GM23338 (cell line): ENCODE results near the gene MAP2K5. TPM values are rescaled to one million over a fixed set of nuclear protein-coding genes. Genes with fewer than 3 reads are reported as not detected.

Experiments used
- ATAC-seq: fragments of 200-7000 bp; cut with Tn5 transposase; 3 replicates; pipeline ENCODE4 v1.9.1; 2020
- DNase-seq: peaks from one replicate; pipeline ENCODE4 v3.0.0-alpha.2; 2015; ENCODE audit warnings: low spot score
- H2AFZ ChIP-seq: fragments of 200-600 bp; sonication (generic); 2 replicates; pipeline ENCODE4 v1.8.0; 2016; ENCODE audit warnings: antibody characterized with exemption, mild to moderate bottlenecking, moderate library complexity
- H3F3A ChIP-seq: fragments of 200-600 bp; sonication (generic); replicated peaks from 2 replicates; pipeline ENCODE4 v1.8.0; 2017; ENCODE audit warnings: antibody characterized with exemption, mixed run types, low read depth
- H3K27ac ChIP-seq: fragments of 200-600 bp; sonication (generic); 2 replicates; pipeline ENCODE4 v1.6.1; 2016; ENCODE audit warnings: low read depth
- H3K27me3 ChIP-seq: fragments of 200-600 bp; sonication (generic); 2 replicates; pipeline ENCODE4 v1.8.0; 2016; ENCODE audit warnings: mild to moderate bottlenecking, mixed run types, moderate library complexity; ENCODE audit not compliant: insufficient read depth
- H3K36me3 ChIP-seq: fragments of 200-600 bp; sonication (generic); 2 replicates; pipeline ENCODE4 v1.8.0; 2016; ENCODE audit warnings: mild to moderate bottlenecking; ENCODE audit not compliant: insufficient read depth
- H3K4me1 ChIP-seq: fragments of 200-600 bp; sonication (generic); 2 replicates; pipeline ENCODE4 v1.8.0; 2016; ENCODE audit warnings: mild to moderate bottlenecking, moderate library complexity; ENCODE audit not compliant: insufficient read depth
- H3K4me2 ChIP-seq: fragments of 200-600 bp; sonication (generic); 2 replicates; pipeline ENCODE4 v1.7.1; 2017; ENCODE audit warnings: mixed run types
- H3K4me3 ChIP-seq: fragments of 200-600 bp; sonication (generic); 2 replicates; pipeline ENCODE4 v1.6.1; 2016; ENCODE audit warnings: mixed run types
- H3K79me2 ChIP-seq: fragments of 200-600 bp; sonication (generic); replicated peaks from 2 replicates; pipeline ENCODE4 v1.8.0; 2017; ENCODE audit warnings: mild to moderate bottlenecking; ENCODE audit not compliant: insufficient read depth
- H3K9me2 ChIP-seq: fragments of 200-600 bp; sonication (generic); 2 replicates; pipeline ENCODE4 v1.8.0; 2017; ENCODE audit not compliant: insufficient read depth
- H4K20me1 ChIP-seq: fragments of 200-600 bp; sonication (generic); replicated peaks from 2 replicates; pipeline ENCODE4 v1.8.0; 2017; ENCODE audit warnings: mild to moderate bottlenecking; ENCODE audit not compliant: insufficient read depth
- H3K27ac Mint-ChIP-seq: 2 replicates; pipeline ENCODE4 v1.8.0; 2020; ENCODE audit warnings: inconsistent platforms, mild to moderate bottlenecking, moderate library complexity, mixed read lengths
- H3K27me3 Mint-ChIP-seq: 3 replicates; pipeline ENCODE4 v1.8.0; 2022; ENCODE audit warnings: low read depth, mild to moderate bottlenecking, moderate library complexity, mixed read lengths, inconsistent platforms; ENCODE audit not compliant: insufficient read depth, poor library complexity
- H3K36me3 Mint-ChIP-seq: 3 replicates; pipeline ENCODE4 v1.8.0; 2021; ENCODE audit warnings: low read depth, mild to moderate bottlenecking, inconsistent platforms, moderate library complexity, mixed read lengths
- H3K4me1 Mint-ChIP-seq: 3 replicates; pipeline ENCODE4 v1.8.0; 2020; ENCODE audit warnings: mild to moderate bottlenecking, inconsistent platforms, mixed read lengths
- H3K4me3 Mint-ChIP-seq: 3 replicates; pipeline ENCODE4 v1.8.0; 2021; ENCODE audit warnings: moderate library complexity, mild to moderate bottlenecking, inconsistent platforms, mixed read lengths
- H3K9me3 Mint-ChIP-seq: 3 replicates; pipeline ENCODE4 v1.8.0; 2020; ENCODE audit warnings: moderate library complexity, mild to moderate bottlenecking, inconsistent platforms, mixed read lengths
- CREB1 ChIP-seq: fragments of 250-450 bp; sonication (Bioruptor Pico); IDR thresholded peaks from 2 replicates; pipeline ENCODE4 v1.5.0; 2020; ENCODE audit warnings: low read depth, mild to moderate bottlenecking, moderate library complexity
- CTCF ChIP-seq, 2 experiments: fragments of 200-600 bp in 1 of 2; sonication (generic) in 1 of 2; conservative IDR thresholded peaks; 2 replicates each; pipeline versions ENCODE4 v1.5.1 to v1.6.1; 2016 to 2017; ENCODE audit warnings: antibody characterized with exemption in 2 of 2, low read depth in 2 of 2, mild to moderate bottlenecking in 2 of 2, moderate library complexity in 1 of 2
- EZH2phosphoT487 ChIP-seq: fragments of 200-600 bp; sonication (generic); IDR thresholded peaks from one replicate; pipeline ENCODE4 v1.8.1; 2018; ENCODE audit warnings: antibody characterized with exemption; ENCODE audit not compliant: unreplicated experiment
- JUNB ChIP-seq: IDR thresholded peaks from one replicate; pipeline ENCODE4 v1.6.1; 2016; ENCODE audit warnings: antibody characterized with exemption; ENCODE audit not compliant: unreplicated experiment
- NANOG ChIP-seq: IDR thresholded peaks from 2 replicates; pipeline ENCODE4 v1.6.1; 2016; ENCODE audit warnings: antibody characterized with exemption, borderline replicate concordance
- POLR2AphosphoS5 ChIP-seq: IDR thresholded peaks from 2 replicates; pipeline ENCODE4 v1.6.1; 2016; ENCODE audit warnings: antibody characterized with exemption, low read depth
- REST ChIP-seq: IDR thresholded peaks from one replicate; pipeline ENCODE4 v1.6.1; 2018; ENCODE audit warnings: antibody characterized with exemption; ENCODE audit not compliant: unreplicated experiment
- STAT1 ChIP-seq: IDR thresholded peaks from one replicate; pipeline ENCODE4 v1.6.1; 2016; ENCODE audit warnings: antibody characterized with exemption; ENCODE audit not compliant: unreplicated experiment
- ZNF114 ChIP-seq: fragments of 250-450 bp; sonication (Bioruptor Pico); IDR thresholded peaks from 2 replicates; pipeline ENCODE4 v1.5.0; 2020; ENCODE audit warnings: mild to moderate bottlenecking, moderate library complexity
- ZNF331 ChIP-seq: fragments of 250-450 bp; sonication (Bioruptor Pico); IDR thresholded peaks from 2 replicates; pipeline ENCODE4 v1.5.0; 2020; ENCODE audit warnings: low read depth, mild to moderate bottlenecking, moderate library complexity
- polyA plus RNA-seq: library from polyadenylated mRNA; unstranded; fragments of >200 nt; fragmentation: Nextera tagmentation; extraction: Ambion mirVana; gene quantifications from 2 replicates; pipeline ENCODE4 v1.2.1, GENCODE V29; 2016
- total RNA-seq: library from RNA; depleted of rRNA; stranded (reverse); fragments of >200 nt; shearing (Covaris generic); gene quantifications from 2 replicates; pipeline ENCODE4 v1.2.3, GENCODE V29; 2014
- TF ChIP-seq, protein P1 (sequence below): fragments of 250-450 bp; sonication (Bioruptor Pico); IDR thresholded peaks from 2 replicates; pipeline ENCODE4 v1.5.0; 2020; ENCODE audit warnings: mild to moderate bottlenecking, moderate library complexity

MAP2K5 gene
- total and polyA plus RNA-seq, 2 experiments from 2014 or later: 6.5 to 13.6 TPM

- Mint-ChIP-seq H3K4me1 (peaks cover 52% of the 10 kb centered on the region), H3K36me3 (no peaks in the 10 kb centered on the region), H3K9me3 (no peaks in the 10 kb centered on the region), H3K4me3 (peak overlapping the region; percentile 11; the same call in 1 of the 3 replicates), H3K27me3 (peaks cover 4% of the 10 kb centered on the region), H3K27ac (peak overlapping the region; percentile 60)
- Histone ChIP-seq H3K36me3 (no peaks in the 10 kb centered on the region), H2AFZ (no peak overlapping the region), H3F3A (no peaks in the 10 kb centered on the region), H3K9me2 (no peaks in the 10 kb centered on the region; the same call in 1 of the 2 replicates), H3K27me3 (no peaks in the 10 kb centered on the region), H4K20me1 (no peaks in the 10 kb centered on the region), H3K4me2 (peak overlapping the region; percentile 22), H3K4me1 (peaks cover 39% of the 10 kb centered on the region), H3K79me2 (no peaks in the 10 kb centered on the region), H3K4me3 (peak overlapping the region; percentile 14; the same call in 1 of the 2 replicates), H3K27ac (no peak overlapping the region)
- no peak for TF ChIP-seq ZNF114 (CRISPR knock-in tag)
- no peak for TF ChIP-seq POLR2AphosphoS5
- TF ChIP-seq NANOG: no peak
- TF ChIP-seq EZH2phosphoT487: no peak
- peak; percentile 53 for DNase-seq
- peak; percentile 65 for ATAC-seq
Measured at GRCh38 chr15:67746450-67746849, 203.9 kb downstream of the MAP2K5 start.

DNA sequence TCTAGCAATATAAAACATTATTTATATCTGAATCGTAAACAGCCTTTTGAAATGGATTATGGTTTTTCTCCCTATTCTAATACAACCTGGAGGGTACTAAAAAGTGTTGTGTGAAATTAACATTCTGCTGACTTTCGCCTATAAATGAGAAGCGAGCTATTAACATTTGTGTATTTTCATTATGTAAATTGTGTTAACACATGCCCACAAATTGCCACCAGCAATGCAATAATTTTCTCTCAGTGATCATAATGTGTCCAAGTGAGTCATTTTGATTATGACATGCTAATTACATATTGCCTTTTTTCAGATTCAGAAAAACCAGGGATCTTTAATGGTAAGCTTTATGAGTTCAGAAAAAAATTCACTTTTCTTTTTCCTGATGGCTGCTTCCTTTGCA is 205.4 kb downstream of the MAP2K5 start:
- Mint-ChIP-seq H3K27ac (no peak overlapping the region), H3K4me1 (peaks cover 52% of the 10 kb centered on the region), H3K4me3 (no peak overlapping the region), H3K27me3 (peaks cover 8% of the 10 kb centered on the region), H3K36me3 (no peaks in the 10 kb centered on the region), H3K9me3 (no peaks in the 10 kb centered on the region)
- Histone ChIP-seq H3K79me2 (no peaks in the 10 kb centered on the region), H3K4me1 (peaks cover 39% of the 10 kb centered on the region), H3F3A (no peaks in the 10 kb centered on the region), H3K4me2 (no peak overlapping the region), H3K27ac (no peak overlapping the region), H3K9me2 (no peaks in the 10 kb centered on the region; the same call in 1 of the 2 replicates), H3K36me3 (no peaks in the 10 kb centered on the region), H2AFZ (no peak overlapping the region), H4K20me1 (no peaks in the 10 kb centered on the region), H3K27me3 (no peaks in the 10 kb centered on the region), H3K4me3 (no peak overlapping the region)
- DNase-seq (no peak), ATAC-seq (no peak)
- TF ChIP-seq CREB1 (no peak), REST (no peak), STAT1 (no peak), NANOG (no peak), POLR2AphosphoS5 (no peak), CTCF (conservative IDR thresholded peaks at IDR 0.05; ENCODE audit: low read depth in 2 of 2) (no peak), ZNF114 (CRISPR knock-in tag) (no peak), JUNB (no peak), ZNF331 (no peak)
- TF ChIP-seq, protein P1, sequence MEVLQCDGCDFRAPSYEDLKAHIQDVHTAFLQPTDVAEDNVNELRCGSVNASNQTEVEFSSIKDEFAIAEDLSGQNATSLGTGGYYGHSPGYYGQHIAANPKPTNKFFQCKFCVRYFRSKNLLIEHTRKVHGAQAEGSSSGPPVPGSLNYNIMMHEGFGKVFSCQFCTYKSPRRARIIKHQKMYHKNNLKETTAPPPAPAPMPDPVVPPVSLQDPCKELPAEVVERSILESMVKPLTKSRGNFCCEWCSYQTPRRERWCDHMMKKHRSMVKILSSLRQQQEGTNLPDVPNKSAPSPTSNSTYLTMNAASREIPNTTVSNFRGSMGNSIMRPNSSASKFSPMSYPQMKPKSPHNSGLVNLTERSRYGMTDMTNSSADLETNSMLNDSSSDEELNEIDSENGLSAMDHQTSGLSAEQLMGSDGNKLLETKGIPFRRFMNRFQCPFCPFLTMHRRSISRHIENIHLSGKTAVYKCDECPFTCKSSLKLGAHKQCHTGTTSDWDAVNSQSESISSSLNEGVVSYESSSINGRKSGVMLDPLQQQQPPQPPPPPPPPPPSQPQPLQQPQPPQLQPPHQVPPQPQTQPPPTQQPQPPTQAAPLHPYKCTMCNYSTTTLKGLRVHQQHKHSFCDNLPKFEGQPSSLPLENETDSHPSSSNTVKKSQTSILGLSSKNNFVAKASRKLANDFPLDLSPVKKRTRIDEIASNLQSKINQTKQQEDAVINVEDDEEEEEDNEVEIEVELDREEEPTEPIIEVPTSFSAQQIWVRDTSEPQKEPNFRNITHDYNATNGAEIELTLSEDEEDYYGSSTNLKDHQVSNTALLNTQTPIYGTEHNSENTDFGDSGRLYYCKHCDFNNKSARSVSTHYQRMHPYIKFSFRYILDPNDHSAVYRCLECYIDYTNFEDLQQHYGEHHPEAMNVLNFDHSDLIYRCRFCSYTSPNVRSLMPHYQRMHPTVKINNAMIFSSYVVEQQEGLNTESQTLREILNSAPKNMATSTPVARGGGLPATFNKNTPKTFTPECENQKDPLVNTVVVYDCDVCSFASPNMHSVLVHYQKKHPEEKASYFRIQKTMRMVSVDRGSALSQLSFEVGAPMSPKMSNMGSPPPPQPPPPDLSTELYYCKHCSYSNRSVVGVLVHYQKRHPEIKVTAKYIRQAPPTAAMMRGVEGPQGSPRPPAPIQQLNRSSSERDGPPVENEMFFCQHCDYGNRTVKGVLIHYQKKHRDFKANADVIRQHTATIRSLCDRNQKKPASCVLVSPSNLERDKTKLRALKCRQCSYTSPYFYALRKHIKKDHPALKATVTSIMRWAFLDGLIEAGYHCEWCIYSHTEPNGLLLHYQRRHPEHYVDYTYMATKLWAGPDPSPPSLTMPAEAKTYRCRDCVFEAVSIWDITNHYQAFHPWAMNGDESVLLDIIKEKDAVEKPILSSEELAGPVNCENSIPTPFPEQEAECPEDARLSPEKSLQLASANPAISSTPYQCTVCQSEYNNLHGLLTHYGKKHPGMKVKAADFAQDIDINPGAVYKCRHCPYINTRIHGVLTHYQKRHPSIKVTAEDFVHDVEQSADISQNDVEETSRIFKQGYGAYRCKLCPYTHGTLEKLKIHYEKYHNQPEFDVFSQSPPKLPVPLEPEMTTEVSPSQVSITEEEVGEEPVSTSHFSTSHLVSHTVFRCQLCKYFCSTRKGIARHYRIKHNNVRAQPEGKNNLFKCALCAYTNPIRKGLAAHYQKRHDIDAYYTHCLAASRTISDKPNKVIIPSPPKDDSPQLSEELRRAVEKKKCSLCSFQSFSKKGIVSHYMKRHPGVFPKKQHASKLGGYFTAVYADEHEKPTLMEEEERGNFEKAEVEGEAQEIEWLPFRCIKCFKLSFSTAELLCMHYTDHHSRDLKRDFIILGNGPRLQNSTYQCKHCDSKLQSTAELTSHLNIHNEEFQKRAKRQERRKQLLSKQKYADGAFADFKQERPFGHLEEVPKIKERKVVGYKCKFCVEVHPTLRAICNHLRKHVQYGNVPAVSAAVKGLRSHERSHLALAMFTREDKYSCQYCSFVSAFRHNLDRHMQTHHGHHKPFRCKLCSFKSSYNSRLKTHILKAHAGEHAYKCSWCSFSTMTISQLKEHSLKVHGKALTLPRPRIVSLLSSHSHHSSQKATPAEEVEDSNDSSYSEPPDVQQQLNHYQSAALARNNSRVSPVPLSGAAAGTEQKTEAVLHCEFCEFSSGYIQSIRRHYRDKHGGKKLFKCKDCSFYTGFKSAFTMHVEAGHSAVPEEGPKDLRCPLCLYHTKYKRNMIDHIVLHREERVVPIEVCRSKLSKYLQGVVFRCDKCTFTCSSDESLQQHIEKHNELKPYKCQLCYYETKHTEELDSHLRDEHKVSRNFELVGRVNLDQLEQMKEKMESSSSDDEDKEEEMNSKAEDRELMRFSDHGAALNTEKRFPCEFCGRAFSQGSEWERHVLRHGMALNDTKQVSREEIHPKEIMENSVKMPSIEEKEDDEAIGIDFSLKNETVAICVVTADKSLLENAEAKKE: no peak
